GM21619 (cell line): Measurements from ENCODE around the gene TNK2.
A peak's percentile ranks its signal among the peaks of the same experiment; 100 is the strongest.
"Not testable (repeated sequence)": the region's sequence is repeated elsewhere in the genome, so short reads cannot be mapped to it uniquely, and the experiment has no call there.

Experiments used
- ATAC-seq: cut with Tn5 transposase; IDR thresholded peaks from one replicate; pipeline ENCODE4 v1.9.1; 2021; ENCODE audit not compliant: unreplicated experiment

Gene TNK2

GRCh38 chr3:195907934-195908693 is at the start of gene TNK2:
TNK2 (minus strand) TSS chr3:195908551; CDS start chr3:195888588, 19,963 bp downstream.
- ATAC-seq, result peak; percentile 24

GRCh38 chr3:195956577-195956976 is 48.2 kb upstream of the TNK2 start:
- no peak for ATAC-seq

GRCh38 chr3:195955416-195955841 is 47.1 kb upstream of the TNK2 start:
- ATAC-seq, result not testable (repeated sequence)

DNA sequence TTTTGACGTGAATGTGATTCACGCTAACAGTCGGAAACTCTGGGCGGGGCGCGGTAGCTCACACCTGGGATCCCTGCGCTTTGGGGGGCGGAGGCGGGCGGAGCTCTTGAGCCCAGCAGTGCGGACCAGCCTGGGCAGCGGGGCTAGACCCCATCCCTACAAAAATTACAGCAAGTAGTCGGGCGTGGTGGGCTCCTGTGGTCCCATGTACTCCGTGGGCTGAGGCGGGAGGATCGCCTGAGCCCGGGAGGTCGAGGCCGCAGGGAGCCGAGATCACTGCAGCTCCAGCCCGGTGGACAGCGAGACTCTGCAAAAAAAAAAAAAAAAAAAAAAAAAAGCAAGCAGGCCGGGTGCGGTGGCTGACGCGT is 46.4 kb upstream of the TNK2 start:
- ATAC-seq, result peak; percentile 53

DNA sequence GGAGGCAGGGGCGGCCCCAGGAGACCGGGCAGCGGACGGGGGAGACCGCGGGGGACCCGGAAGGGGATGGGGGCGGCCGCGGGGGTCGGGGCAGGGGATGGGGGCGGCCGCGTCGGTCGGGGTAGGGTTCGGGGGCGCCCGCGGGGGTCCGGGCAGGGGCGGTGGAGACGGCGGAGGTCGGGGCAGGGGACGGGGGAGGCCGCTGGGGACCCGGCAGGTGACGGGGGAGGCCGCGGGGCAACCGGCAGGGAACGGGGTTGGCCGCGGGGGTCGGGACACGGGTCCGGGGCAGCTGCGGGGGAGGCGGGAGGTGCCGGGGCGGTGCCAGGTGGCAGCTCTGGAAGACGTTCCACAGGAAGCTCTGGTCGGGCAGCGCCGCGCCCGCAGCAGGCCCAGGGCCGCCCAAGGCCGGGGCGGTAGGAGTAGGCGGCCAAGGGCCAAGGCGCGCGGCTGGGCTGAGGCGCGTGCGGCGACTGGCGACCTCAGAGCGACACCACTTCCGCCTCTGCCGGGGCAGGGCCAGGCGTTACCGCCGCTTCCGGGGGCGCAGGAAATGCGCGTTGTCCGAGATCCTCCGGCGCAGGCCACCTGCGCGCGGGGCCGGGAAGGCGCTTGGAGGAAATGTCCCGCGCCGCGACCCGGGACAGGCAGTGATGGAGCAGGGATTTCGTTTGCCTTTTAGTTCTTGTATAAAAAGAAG is 45.9 kb upstream of the TNK2 start:
- ATAC-seq, result peak; percentile 99

DNA sequence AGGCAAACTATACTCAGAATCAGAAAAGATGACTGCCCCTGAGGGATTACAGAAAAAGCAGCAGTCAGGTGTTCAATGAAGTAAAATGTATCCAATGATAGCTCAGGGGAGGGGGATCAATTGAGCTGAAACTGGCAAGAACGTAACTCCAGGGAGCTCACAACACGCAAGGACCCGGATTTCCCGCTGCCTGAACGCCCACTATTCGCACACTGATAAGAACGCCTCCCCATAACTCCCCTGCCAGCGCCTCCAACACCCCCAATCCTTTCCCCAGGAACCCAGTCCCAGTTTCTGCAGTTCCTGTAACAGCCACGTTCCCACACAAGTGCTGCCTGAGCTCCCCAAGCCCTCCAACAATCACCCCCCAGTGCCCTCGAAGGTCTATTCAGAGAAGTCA is 44.2 kb upstream of the TNK2 start:
- not testable (repeated sequence) for ATAC-seq

GRCh38 chr3:195951443-195952177 is 43.3 kb upstream of the TNK2 start:
- not testable (repeated sequence) for ATAC-seq

- ATAC-seq, result not testable (repeated sequence)
Measured at GRCh38 chr3:195950731-195951130, 42.4 kb upstream of the TNK2 start.

- not testable (repeated sequence) for ATAC-seq
Measured at GRCh38 chr3:195950164-195950563, 41.8 kb upstream of the TNK2 start.

DNA sequence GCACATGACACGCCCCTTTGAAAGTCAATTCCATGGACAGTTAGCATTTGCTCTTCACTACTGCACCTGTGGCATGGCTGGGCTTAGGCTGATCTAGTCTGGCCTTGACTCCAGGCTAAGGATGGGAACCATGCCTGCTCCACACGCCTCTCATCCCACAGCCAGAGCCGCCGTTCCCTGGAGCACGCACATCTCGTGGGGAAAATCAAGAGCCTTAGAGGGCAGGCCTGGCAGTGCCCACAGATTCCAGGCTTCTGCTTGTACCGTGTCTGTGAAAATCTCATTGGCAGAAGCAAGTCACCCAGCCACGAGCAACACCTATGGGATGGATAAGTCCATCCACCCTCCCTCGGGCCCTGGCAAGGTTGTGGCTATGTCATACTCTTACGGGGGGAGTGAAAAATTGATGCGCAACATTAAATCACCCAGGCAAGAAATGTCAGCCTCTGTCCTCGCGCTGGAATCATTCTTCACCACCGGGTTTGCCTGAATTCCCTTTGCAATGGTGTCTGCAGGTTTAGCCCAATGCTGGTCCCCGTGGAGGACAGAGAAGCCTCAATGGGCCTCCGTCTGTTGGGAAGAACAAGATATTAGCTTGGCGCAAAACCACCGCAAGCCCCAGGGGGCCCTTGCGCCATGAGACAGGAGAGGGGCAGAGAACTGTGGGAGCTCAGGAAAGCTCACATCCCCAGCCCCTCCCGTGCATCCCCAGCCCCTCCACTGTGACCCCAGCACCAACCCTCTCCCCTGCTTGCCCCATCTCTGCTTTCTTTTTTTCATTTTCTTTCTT is 38.8 kb upstream of the TNK2 start:
- not testable (repeated sequence) for ATAC-seq

DNA sequence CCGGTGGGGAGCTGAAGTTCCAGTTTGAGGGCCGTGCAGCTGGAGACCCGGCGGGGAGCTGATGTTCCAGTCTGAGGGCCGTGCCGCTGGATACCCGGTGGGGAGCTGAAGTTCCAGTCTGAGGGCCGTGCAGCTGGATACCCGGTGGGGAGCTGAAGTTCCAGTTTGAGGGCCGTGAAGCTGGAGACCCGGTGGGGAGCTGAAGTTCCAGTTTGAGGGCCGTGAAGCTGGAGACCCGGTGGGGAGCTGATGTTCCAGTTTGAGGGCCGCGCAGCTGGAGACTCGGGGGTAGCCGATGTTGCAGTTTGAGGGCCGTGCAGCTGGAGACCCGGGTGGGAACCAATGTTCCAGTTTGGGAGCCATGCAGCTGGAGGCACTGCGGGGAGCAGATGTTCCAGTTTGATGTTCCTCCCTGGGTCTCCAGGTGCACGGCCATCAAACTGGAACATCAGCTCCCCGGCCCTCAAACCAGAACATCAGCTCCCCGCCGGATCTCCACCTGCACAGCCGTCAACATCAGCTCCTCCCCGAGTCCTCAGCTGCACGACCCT is 33.0 kb upstream of the TNK2 start:
- not testable (repeated sequence) for ATAC-seq

DNA sequence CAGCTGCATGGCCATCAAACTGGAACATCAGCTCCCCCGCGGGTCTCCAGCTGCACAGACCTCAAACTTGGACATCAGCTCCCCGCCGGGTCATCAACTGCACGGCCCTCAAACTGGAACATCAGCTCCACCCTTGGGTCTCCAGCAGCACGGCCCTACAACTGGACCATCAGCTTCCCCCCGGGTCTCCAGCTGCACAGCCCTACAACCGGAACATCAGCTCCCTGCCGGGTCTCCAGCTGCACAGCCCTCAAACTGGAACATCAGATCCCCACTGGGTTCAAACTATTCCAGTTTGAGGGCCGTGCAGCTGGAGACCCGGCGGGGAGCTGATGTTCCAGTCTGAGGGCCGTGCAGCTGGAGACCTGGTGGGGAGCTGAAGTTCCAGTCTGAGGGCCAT is 32.5 kb upstream of the TNK2 start:
- not testable (repeated sequence) for ATAC-seq

DNA sequence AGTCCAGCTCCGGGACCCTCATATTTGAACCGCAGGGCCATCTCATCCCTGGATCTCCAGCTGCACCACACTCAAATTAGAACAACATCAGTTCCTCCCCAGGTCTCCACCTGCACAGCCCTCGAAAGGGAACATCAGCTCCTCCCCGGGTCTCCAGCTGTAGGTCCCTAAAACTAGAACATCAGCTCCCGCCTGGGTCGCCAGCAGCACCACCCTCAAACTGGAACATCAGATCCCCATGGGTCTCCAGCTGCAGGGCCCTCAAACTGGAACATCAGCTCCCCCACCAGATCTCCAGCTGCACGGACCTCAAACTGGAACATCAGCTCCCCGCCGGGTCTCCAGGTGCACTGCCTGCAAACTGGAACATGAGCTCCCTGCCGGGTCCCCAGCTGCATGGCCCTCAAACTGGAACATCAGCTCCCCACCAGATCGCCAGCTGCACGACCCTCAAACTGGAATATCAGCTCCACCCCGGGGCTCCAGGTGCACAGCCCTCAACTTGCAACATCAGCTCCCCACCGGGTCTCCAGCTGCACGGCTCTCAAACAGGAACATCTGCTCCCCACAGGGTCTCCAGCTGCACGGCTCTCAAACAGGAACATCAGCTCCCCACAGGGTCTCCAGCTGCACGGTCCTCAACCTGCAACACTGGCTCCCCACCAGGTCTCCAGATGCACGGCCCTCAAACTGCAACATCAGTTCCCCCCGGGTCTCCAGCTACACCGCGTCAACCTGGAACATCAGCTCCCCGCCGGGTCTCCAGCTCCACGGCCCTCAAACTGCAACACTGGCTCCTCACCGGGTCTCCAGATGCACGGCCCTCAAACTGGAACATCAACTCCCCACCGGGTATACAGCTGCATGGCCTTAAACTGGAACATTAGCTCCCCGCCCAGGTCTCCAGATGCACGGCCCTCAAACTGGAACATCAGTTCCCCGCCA is 31.4 kb upstream of the TNK2 start:
- ATAC-seq, result not testable (repeated sequence)

GRCh38 chr3:195933044-195933430 is 24.7 kb upstream of the TNK2 start:
- not testable (repeated sequence) for ATAC-seq

- no peak for ATAC-seq
Measured at GRCh38 chr3:195932418-195933043, 24.2 kb upstream of the TNK2 start.

GRCh38 chr3:195931582-195932273 is 23.4 kb upstream of the TNK2 start:
- no peak for ATAC-seq

GRCh38 chr3:195929452-195929851 is 21.1 kb upstream of the TNK2 start:
- ATAC-seq, result no peak

- no peak for ATAC-seq
Measured at GRCh38 chr3:195921334-195921791, 13.0 kb upstream of the TNK2 start.
